Epithelial cell of esophagus (primary cell): ENCODE measurements around the gene GLRX3.

Source experiments
- DNase-seq: peaks from one replicate; pipeline ENCODE4 v3.0.0; 2010; ENCODE audit warnings: low read depth
- H3K4me3 ChIP-seq: 2 replicates; pipeline ENCODE4 v1.5.1; 2011; ENCODE audit warnings: mild to moderate bottlenecking, low read length, control low read depth
- TF ChIP-seq, protein P1 (sequence below): IDR thresholded peaks from 2 replicates; pipeline ENCODE4 v1.5.1; 2011; ENCODE audit warnings: low read depth, mild to moderate bottlenecking, low read length, control low read depth, inconsistent platforms; ENCODE audit not compliant: insufficient read depth; ENCODE audit errors: missing control alignments

The GLRX3 gene

DNA sequence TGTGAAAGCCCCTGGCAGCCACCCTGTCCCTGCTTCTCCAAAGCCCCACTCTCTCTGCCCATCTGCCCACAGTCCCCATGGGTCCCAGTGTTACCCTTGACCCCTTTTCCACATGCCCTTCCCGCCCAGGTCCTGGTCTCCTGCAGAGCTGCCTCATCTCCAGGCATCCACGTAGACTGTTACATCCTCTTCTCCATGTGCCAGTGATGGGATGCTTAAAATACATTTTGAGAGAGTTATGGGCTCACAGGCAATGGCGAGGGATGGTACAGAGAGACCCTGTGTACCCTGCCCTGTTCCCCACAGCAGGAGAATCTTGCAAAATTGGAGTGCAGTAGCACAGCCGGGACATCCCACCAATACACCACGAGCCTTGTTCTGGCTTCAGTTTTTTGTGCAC lies 56.8 kb downstream of the GLRX3 start:
- no peak for DNase-seq
- no peak overlapping the region for H3K4me3 ChIP-seq
- TF ChIP-seq, protein P1, sequence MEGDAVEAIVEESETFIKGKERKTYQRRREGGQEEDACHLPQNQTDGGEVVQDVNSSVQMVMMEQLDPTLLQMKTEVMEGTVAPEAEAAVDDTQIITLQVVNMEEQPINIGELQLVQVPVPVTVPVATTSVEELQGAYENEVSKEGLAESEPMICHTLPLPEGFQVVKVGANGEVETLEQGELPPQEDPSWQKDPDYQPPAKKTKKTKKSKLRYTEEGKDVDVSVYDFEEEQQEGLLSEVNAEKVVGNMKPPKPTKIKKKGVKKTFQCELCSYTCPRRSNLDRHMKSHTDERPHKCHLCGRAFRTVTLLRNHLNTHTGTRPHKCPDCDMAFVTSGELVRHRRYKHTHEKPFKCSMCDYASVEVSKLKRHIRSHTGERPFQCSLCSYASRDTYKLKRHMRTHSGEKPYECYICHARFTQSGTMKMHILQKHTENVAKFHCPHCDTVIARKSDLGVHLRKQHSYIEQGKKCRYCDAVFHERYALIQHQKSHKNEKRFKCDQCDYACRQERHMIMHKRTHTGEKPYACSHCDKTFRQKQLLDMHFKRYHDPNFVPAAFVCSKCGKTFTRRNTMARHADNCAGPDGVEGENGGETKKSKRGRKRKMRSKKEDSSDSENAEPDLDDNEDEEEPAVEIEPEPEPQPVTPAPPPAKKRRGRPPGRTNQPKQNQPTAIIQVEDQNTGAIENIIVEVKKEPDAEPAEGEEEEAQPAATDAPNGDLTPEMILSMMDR, result no peak

DNA sequence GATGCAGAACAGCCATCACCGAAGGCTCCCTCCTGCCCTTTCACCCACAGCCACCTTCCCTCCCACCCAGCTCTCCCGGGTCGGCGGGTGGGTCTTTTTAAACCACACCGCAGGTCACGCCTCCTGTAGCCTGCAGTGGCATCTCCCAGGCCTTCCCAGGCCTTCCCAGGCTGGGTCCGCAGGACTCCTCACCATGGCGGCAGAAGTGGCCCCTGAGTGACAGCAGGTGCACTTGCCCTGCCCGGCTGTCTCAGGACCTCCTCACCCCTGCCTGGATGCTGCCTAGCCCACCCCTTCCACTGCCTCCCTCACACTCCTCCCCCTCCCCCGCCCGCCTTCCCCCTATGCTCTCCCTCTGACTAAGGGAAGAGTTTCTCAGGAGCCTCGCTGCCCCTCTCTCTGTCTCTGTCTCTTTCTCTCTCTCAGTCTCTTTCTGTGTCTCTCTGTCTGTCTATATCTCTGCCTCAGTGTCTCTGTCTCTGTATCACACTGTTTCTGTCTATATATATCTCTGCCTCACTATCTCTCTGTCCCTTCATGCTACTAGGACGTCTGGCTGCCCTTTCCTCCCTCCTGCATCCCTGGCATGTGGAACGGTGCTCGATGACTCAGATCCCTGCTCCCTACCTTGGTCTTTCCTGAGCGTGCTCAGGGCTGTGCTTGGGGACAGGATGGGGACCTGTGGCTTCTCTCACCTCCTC lies 57.5 kb downstream of the GLRX3 start:
- TF ChIP-seq, protein P1, result no peak
- H3K4me3 ChIP-seq, result no peak overlapping the region
- no peak for DNase-seq

DNA sequence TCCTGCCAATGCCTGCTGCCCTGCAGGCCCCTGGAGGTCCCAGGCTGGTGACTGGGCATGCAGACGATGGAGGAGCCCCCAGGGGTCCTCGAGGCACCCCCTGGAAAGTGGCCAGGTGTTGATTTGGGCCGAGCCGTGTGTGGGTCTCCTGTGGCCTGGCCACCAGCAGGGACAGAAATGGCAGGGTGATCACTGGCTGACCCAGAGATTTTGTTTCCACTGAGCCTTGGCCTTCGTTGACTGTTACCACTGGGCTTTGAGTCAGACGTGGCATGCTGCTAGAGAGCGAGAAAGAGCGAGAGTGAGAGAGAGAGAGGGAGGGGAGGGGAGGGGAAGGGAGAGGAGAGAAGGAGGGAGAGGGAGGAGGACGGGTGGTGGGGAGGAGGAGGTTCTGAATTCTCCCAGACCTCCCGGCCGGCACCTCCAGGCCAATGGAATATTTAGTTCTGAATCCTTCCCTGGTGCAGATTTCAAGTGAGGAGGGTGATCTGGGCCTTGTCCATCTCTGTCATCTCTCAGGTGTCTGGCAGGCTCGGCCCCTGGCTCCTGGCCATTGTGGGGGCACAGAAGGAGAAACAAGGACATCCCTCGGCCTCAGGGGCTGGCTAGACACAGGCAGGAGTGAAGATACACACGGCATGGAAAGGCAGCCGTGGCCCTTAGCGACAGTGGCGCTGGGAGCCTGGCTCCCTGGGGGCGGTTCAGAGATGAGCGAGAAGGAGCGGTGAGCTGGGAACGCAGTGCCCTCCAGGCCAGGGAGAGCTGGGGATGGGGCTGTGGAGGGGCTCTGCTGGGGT lies 58.2 kb downstream of the GLRX3 start:
- DNase-seq, result no peak
- H3K4me3 ChIP-seq, result no peak overlapping the region
- TF ChIP-seq, protein P1, result no peak

DNA sequence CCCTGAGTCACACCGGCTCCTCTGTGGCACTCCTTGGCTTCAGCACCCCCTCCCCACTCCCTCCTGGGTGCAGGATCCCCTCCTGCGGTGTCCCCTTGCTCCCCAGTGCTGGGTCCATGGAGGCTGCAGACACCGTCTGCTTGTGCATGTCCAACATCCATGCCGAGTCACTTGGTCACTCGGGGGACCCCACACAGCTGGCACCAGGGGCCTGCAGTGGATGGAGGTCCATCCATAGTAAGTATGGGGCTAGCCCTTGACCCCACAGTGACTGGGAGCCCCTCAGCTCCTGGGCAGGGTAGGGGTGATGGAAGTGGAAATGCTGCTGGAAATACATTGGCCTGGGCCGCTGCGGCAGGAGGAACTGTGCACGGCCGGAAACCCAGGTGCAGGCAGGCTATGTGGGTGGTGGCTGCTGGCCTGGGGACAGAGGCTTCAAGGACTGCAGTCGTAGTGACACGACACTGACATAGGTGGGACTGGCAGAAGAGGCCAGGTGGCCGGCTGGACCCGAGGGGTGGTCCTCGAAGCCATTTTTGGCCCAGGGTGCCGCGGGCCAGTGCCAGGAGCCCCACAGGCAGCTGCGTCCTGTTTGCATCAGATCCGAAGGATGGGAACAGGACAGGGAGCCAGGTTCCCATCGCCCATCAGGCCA lies 58.9 kb downstream of the GLRX3 start:
- no peak overlapping the region for H3K4me3 ChIP-seq
- TF ChIP-seq, protein P1, result no peak
- no peak for DNase-seq

DNA sequence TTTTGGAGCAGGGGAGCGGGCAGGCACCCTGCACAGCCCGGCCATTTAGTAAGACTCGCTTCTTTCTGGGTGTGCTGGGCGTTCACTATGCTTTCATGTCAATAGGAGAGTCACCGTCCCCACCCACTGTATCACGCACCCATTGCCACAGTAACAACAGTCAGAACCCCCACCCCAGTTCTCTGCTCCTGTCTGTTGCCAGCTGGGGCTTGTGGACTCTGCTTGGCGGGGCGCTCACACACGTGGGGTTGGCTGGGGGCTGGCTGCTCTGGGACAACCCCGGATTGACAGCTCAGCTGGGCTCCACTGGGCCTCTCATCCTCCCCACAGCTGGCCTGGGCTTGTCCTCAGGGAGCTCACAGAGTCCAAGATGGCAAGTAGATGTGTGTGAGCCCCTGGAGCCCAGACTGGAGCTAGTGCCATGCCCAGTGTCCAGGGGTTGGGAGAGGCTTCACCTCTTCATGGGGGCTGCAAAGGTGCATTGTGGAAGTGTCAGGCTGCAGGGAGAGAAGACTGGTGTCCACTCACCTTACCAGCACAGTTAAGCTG lies 59.6 kb downstream of the GLRX3 start:
- no peak for DNase-seq
- TF ChIP-seq, protein P1, result no peak
- no peak overlapping the region for H3K4me3 ChIP-seq

DNA sequence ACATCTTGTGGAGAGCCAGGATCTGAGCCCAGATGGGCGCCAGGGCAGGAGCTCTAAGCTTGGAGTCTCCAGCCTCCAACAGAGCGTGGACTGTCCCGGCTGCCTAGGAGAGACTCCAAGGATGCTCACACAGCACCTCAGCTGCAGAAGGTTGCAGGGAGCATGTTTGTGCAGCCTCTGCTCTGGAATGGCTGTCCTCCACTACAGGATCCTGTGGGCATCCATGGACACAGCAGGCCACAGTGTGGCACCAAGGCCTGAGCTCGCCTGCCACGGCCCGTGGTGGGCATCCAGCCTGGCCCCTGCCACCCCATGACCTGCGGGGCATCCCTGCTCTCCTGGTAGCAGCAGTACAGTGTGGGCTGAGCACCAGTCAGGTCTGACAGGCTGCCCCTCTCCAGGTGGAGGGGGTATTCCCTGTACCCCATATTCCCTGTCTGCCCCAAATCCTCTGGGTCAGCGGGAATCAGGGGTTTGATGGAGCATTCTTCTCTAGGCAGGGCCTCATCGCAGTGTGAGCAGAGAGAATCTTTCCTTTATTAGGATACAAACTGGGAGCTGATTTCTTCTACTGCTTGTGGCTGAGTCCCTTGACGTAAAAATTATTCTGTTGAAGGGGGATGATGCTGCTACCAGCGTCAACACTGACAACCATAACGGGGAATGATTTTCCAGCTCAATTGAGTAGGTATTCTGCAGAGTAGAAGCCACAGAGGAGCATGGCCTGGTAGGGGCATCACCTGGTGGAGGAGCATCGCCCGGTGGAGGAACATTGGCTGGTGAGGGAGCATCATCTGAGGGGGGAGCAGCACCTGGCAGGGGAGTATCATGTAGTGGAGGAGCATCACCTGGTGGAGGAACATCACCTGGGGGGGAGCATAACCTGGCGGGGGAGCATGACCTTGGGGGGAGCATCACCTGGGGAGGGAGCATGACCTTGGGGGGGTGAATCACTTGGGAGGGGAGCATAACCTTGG lies 60.6 kb downstream of the GLRX3 start:
- no peak for DNase-seq
- TF ChIP-seq, protein P1, result no peak
- H3K4me3 ChIP-seq, result no peak overlapping the region
